B cell (primary cell): ENCODE measurements around the gene OTUD6A. TPM values are rescaled to one million over a fixed set of nuclear protein-coding genes. Genes with fewer than 3 reads are reported as not detected.

ENCODE experiments used
- polyA plus RNA-seq: library from polyadenylated mRNA; depleted of rRNA; stranded (reverse); fragments of >200 nt; gene quantifications from 2 replicates; pipeline ENCODE4 v1.2.3, GENCODE V29; 2012
- small RNA-seq: library from RNA; depleted of rRNA; stranded (forward); fragments of <200 nt; gene quantifications from one replicate; pipeline ENCODE3, GENCODE V24; 2012; ENCODE audit warnings: low replicate concordance, low read depth; ENCODE audit not compliant: insufficient read length
- total RNA-seq, 2 donors: library from RNA; stranded (reverse); fragments of 120-200 nt in 1 of 2; gene quantifications; 1 replicate in 1 of 2; 2 replicates in 1 of 2; pipeline versions ENCODE4 v1.2.3 to v1.2.4, GENCODE V29; 2013 to 2022

Gene OTUD6A
- total and polyA plus RNA-seq, 2 donors (not counting 1 experiment from before 2014, with no cell fraction given), result not detected

Small RNA genes within 50 kb of the gene (small RNA-seq; reads per million reads assigned to genes)
- gene MIR676, result not detected

Other genes with a start within 250 kb of the OTUD6A start
- not detected in 2 replicates for gene AWAT2, start 12.5 kb upstream of the OTUD6A start, total RNA-seq
- gene AWAT2, start 12.5 kb upstream of the OTUD6A start, polyA plus RNA-seq, result not detected in 2 replicates
- gene IGBP1, start 71.0 kb downstream of the OTUD6A start, total RNA-seq, result 51.8 and 54.7 TPM in 2 replicates
- gene IGBP1, start 71.0 kb downstream of the OTUD6A start, polyA plus RNA-seq, result 40.1 and 45.3 TPM in 2 replicates
- gene DGAT2L6, start 115.0 kb downstream of the OTUD6A start, total RNA-seq, result not detected in 2 replicates
- not detected in 2 replicates for gene DGAT2L6, start 115.0 kb downstream of the OTUD6A start, polyA plus RNA-seq
- not detected in 2 replicates for gene AWAT1, start 172.2 kb downstream of the OTUD6A start, total RNA-seq
- not detected in 2 replicates for gene AWAT1, start 172.2 kb downstream of the OTUD6A start, polyA plus RNA-seq
- 0.76 and 0.80 TPM in 2 replicates for gene P2RY4, start 197.7 kb downstream of the OTUD6A start, total RNA-seq
- gene P2RY4, start 197.7 kb downstream of the OTUD6A start, polyA plus RNA-seq, result 0.14 and 0.34 TPM in 2 replicates
- gene ARR3, start 205.9 kb downstream of the OTUD6A start, total RNA-seq, result not detected in 2 replicates
- not detected in 2 replicates for gene ARR3, start 205.9 kb downstream of the OTUD6A start, polyA plus RNA-seq
- not detected in 2 replicates for gene RAB41, start 219.7 kb downstream of the OTUD6A start, total RNA-seq
- gene RAB41, start 219.7 kb downstream of the OTUD6A start, polyA plus RNA-seq, result not detected in 2 replicates
- gene PDZD11, start 227.5 kb downstream of the OTUD6A start, total RNA-seq, result 12.0 and 13.8 TPM in 2 replicates
- gene PDZD11, start 227.5 kb downstream of the OTUD6A start, polyA plus RNA-seq, result 10.9 and 16.3 TPM in 2 replicates
- 0.07 and 0.22 TPM in 2 replicates for gene KIF4A, start 227.6 kb downstream of the OTUD6A start, total RNA-seq
- 0.06 TPM in 2 replicates for gene KIF4A, start 227.6 kb downstream of the OTUD6A start, polyA plus RNA-seq